ENCODE data around the gene SLC24A4. TPM values are rescaled to one million over a fixed set of nuclear protein-coding genes. Genes with fewer than 3 reads are reported as not detected.

SLC24A4 gene
- polyA plus RNA-seq, 12 donors: 1.2 to 5.9 (median 3.1) TPM; not detected in 1

- no peak for DNase-seq
Measured at GRCh38 chr14:92315050-92315805, 7.7 kb upstream of the SLC24A4 start.

- DNase-seq: peak; percentile 38
Measured at GRCh38 chr14:92316176-92316575, 6.8 kb upstream of the SLC24A4 start.

- DNase-seq: no peak
Measured at GRCh38 chr14:92316937-92317336, 6.0 kb upstream of the SLC24A4 start.

- DNase-seq: no peak
Measured at GRCh38 chr14:92317511-92317910, 5.5 kb upstream of the SLC24A4 start.

- no peak for DNase-seq
Measured at GRCh38 chr14:92321701-92322100, 1.3 kb upstream of the SLC24A4 start.

- DNase-seq: no peak
Measured at GRCh38 chr14:92322516-92322915, 449 bp upstream of the SLC24A4 start.

- DNase-seq: no peak
Measured at GRCh38 chr14:92323916-92324818, 1.2 kb downstream of the SLC24A4 start.

GRCh38 chr14:92325835-92326234 is 2.9 kb downstream of the SLC24A4 start:
- DNase-seq: no peak

- DNase-seq: no peak
Measured at GRCh38 chr14:92328664-92329255, 5.8 kb downstream of the SLC24A4 start.

- no peak for DNase-seq
Measured at GRCh38 chr14:92334050-92334449, 11.1 kb downstream of the SLC24A4 start.

- DNase-seq: no peak
Measured at GRCh38 chr14:92336363-92336762, 13.4 kb downstream of the SLC24A4 start.

- no peak for DNase-seq
Measured at GRCh38 chr14:92339426-92339825, 16.5 kb downstream of the SLC24A4 start.

GRCh38 chr14:92340071-92340470 is 17.1 kb downstream of the SLC24A4 start:
- no peak for DNase-seq

- no peak for DNase-seq
Measured at GRCh38 chr14:92340931-92341330, 18.0 kb downstream of the SLC24A4 start.

GRCh38 chr14:92341791-92342190 is 18.8 kb downstream of the SLC24A4 start:
- DNase-seq: no peak

- DNase-seq: no peak
Measured at GRCh38 chr14:92348154-92348553, 25.2 kb downstream of the SLC24A4 start.

- no peak for DNase-seq
Measured at GRCh38 chr14:92351750-92352149, 28.8 kb downstream of the SLC24A4 start.

- DNase-seq: no peak
Measured at GRCh38 chr14:92352158-92352985, 29.4 kb downstream of the SLC24A4 start.

GRCh38 chr14:92353447-92353846 is 30.5 kb downstream of the SLC24A4 start:
- no peak for DNase-seq

GRCh38 chr14:92356677-92357076 is 33.7 kb downstream of the SLC24A4 start:
- DNase-seq: no peak

GRCh38 chr14:92360651-92361370 is 37.8 kb downstream of the SLC24A4 start:
- no peak for DNase-seq
